Stimulated activated naive CD8-positive, alpha-beta T cell treated with anti-CD3 and anti-CD28 coated beads, Interleukin-15, Interleukin-2, amounts not matched to agents 100 U/mL and 50 U/mL, for 24 hours (primary cell): Measurements from ENCODE around the gene TMEM161A.
A peak's percentile ranks its signal among the peaks of the same experiment; 100 is the strongest.
"Not testable (repeated sequence)": the region's sequence is repeated elsewhere in the genome, so short reads cannot be mapped to it uniquely, and the experiment has no call there.

ENCODE experiments used
- ATAC-seq: fragments of 150-1000 bp; cut with Tn5 transposase; one replicate; pipeline ENCODE4 v1.10.0; 2021
- DNase-seq: peaks from one replicate; pipeline ENCODE4 v3.0.0; 2021

The TMEM161A gene

DNA sequence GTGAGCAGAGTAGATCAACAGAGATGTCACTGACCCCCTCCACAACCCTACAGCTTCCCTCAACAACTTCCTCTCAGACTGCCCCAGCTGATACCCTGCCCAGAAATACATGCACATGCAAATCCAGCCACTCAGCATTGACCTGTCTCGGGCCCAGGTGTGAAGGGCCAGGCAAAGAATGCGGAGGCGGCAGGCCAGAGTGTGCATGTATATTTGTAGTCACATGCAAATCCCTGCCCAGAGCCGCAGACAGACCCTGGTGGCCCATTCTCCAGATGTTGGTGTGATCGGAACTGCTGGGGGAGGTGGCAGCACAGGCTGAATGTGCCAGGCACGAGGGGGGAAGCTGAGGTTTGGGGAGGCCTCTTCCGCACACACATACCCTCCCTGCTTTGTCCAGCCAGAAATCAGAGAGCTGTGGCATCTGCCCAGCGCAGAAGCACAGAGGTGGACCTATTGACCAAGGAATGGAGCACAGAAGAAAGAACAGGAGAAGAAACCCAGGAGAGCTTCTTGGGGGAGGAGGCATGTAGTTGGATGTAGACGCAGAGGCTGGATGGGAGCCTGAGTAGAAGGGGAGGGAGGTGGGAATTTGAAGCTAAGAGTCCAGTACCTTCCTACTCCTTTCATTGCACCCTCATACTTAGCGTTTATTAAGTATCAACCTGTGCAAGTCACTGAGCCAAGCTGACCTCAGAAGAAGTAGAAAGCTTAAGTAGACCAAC lies 17.4 kb upstream of the TMEM161A start:
- ATAC-seq, result no peak
- no peak for DNase-seq

DNA sequence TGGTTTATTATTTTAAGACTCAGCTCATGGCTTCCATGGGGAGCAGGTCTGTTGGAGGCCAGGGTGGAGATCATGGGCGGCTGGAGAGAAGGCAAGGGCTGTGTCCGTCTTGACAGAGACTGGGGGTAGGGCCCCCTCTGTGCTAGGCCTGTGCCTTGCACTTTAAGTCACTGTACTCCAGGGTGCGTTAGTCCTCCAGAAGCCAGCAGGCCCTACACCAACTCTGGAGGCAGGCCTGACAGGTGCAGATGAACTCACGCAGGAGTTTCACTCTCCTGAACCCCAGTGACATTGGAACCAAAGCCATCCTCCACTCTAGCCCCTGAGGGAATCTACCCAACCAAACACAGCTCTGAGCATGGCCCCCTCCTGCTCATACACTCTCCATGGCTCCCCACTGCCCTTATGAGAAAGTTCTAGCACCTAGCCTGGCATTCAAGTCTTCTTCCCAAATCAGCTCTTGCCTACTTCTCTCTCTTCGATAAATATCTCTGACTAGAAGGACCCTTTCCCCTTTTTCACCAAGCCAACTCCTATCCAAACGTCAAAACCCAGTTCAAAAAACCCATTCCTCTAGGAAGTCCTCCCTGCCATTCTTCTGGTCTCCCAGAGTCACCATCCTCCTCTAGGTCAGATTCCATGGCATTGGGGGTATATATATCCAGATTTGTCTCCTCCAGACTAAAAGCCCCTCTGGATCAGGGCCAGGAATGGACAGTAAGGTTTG lies 16.7 kb upstream of the TMEM161A start:
- ATAC-seq, result no peak
- no peak for DNase-seq

DNA sequence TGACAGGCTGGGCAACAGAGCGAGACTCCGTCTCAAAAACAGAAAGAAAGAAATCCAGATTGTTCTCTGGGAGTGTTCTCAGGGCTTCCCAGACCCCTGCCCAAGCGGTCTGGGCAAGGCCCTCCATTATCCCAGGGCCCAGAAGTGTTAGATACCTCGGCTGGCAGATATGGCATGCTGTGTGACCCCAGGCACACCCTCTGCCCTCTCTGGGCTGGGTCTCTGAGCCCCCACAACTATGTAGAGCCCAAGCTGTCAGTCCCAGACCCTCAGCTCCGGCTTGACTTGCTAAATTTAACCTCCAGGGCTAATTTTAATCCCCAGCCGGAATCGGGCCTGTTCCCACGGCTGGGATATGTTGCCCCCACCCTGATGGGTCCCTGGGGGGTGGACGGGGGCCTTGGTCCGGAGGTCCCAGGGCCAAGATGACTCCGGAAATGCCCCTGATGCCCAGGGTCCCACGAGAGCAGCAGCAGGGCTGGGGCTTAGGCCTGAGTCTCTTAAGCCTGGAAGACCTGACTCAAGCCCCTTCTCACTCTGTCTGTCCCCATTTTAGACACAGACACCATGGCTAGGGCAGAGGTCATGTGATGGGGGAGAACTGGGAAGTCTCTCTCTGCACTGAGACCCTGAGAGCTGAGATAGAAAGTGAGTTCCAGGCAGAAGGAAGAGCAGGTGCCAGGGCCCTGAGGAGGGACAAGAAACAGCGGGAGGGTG lies 14.5 kb upstream of the TMEM161A start:
- DNase-seq, result no peak
- ATAC-seq, result no peak

DNA sequence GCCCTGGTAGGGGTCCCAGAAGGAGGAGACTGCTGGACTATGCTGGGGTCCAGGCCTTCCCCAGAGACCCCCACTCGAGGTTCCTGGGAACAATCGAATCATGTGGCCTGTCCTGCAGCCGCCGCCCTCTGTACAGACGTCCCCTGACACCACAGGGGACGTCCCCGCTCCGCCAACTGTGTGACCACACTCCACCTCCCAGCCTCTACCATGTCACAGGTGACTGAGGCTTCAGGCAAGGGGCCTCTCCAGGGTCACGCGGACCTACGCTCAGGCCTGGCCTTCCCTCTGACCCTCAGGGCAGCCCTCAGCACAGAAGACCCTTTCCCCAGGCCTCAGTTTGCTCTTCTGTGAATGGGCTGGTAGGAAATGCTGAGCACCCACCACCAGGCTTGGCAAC lies 13.1 kb upstream of the TMEM161A start:
- no peak for ATAC-seq
- no peak for DNase-seq

DNA sequence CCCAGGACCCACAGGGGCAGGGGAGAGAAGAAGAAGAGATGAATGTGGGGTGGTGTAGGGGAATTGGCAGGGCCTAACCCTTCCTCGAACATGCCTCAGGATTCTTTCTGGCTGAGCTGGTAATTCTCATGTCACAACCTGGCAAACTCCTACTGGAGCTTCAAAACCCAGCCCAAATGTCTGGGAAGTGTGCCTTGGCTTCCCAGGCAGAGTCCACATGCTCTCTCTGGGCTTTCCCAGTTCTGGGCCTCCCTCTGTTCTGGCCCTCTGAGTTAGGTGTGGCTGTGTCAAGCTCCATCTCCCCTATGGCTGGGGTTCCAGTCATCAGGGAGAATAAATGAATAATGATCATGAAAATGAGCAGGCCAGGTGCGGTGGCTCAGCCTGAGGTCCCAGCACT lies 11.2 kb upstream of the TMEM161A start:
- no peak for DNase-seq
- ATAC-seq, result no peak

DNA sequence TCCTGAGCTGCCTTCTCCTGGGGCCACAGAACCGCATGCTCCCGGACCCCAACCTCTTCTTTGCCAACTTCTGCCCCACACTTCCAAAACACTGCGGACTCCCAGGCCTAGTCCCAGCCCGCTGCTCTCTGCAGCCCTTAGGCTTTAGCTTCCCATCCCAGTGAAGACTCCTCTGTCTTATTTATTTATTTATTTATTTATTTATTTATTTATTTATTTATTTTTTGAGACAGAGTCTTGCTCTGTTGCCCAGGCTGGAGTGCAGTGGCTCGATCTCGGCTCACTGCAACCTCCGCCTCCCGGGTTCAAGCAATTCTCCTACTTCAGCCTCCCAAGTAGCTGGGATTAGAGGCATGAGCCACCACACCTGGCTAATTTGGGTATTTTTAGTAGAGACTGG lies 10.2 kb upstream of the TMEM161A start:
- not testable (repeated sequence) for ATAC-seq, DNase-seq

DNA sequence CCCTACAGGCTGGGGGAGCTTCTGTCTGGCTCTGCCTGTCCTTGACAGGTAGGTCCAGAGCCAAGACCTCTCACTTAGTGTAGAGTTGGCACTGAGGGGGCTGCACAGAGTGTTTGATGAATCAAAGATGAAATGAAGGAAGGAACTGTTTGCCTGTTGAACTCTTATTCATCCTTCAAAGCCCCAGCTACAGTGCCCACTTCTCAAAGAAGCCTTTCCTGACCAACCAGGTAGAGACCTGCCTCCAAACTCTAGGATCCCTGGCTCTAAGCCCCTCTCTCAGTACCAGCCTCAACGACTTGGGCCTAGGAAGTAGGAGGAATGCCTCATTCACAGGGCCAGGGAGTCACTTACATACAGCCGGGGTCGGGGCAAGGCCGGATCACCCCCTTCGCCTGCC lies 9.1 kb upstream of the TMEM161A start:
- DNase-seq (no peak), ATAC-seq (no peak)

DNA sequence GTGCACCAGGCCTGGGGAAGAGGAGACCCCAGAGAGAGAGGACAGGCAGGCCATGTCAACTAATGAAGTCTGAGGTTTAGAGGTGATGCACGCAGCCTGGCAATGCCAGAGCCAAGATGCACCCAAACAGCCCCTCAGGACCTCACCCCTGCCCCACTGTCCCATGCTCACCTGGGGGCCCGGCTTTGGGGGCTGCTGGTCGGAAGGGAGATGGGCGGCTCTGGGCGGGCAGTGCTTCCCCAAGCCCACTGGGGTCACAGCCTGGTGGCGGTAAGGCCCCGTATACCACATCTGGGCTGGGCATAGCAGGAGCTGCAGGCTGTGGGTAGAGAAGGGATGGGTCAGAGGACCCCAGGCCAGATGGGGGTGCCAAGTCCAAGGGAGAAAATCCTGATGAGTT lies 8.6 kb upstream of the TMEM161A start:
- DNase-seq (no peak), ATAC-seq (no peak)

DNA sequence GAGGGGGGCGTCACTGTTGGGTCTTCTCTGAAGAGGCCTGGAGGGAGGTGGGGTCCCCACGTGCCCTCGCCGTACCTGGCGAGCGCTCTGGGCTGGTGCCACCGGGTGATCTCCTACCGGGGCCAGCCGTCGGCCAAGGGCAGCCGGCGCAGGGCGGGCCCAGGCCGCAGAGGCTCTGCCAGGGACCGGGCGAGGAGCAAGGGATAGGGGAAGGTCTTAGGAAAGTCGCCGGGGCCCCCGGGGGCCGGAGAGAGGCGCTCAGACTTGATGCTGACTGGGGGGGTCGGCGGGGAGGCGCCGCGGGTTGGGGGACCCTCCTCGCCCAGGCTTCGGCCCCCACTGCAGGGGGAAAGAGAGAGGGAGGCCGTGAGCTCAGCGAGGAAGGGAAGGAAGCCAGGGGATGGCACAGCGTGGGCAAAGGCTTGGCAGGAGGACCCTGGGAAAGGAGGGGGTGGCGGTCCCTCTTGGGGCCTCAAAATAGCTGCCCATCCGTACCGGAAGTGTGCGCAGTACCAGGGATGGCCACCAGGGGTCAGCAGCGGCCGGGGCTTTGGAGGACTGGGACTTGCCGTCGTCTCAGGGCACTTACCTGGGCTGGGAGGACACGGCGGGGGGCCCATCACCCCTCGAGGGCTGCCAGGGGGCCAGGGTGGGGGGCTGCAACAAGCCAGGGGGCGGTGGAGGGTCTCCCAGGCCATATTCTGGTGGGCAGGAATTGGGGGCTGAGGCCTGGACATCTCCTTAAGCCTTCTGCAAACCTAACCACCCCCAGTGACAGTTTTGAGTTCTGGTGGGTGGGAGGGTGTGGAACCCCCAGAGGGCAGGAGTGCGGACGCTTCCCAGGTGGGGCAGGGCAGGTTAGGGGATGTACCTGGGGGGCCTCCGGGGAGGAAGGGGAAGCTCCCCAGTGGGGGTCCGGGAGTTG lies 7.7 kb upstream of the TMEM161A start:
- DNase-seq, result peak; percentile 92
- peak; percentile 78 for ATAC-seq

DNA sequence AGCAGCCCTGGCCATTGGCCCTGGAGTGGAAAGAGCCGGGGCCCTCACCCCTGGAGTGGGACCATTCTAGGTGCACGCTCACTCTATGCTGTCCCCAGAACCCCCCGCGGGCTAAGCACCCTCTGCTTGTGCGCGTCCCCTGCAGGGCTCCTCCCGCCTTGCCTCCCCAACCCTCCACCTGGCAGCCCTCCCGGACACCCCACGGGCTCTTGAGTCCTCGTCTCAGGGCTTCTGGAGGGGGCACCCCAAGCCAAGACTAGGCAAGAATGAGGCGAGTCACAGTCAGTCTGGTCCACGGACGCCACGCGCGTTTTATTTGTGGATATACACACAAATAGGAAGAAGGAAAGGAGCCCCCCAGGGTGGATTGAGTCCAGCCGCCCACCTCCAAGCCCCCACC lies 7.0 kb upstream of the TMEM161A start:
- no peak for ATAC-seq
- no peak for DNase-seq

DNA sequence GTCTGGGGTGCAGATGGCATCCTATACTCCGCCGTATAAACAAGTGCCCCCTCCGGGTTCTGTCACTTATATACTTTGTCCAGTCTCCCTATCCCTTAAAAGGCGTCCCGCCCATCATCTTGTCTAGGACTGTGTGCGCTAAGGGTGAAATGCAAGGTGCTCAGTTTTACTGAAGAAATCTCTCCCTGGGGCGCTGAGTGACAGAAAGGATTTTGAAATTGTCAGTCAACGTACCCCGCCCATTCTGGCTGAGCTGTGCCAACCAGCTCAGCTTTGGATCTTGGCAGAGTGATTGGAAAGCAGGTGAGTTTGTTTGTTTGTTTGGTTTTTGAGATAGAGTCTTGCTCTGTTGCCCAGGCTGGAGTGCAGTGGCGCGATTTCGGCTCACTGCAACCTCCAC lies 4.1 kb upstream of the TMEM161A start:
- DNase-seq, result no peak
- no peak for ATAC-seq

DNA sequence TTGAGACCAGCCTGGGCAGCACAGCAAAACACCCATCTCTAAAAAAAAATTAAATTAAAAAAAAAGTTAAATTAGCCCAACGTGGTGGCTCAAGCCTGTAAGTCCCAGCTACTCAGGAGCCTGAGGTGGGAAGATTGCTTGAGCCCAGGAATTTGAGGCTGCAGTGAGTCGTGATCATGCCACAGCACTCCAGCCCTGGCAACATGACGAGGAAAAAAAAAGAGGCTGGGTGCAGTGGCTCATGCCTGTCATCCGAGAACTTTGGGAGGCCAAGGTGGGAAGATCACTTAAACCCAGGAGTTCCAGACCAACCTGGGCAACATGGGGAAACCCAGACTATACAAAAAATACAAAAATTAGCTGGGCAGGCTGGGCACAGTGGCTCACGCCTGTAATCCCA lies 2.2 kb upstream of the TMEM161A start:
- no peak for DNase-seq
- no peak for ATAC-seq

DNA sequence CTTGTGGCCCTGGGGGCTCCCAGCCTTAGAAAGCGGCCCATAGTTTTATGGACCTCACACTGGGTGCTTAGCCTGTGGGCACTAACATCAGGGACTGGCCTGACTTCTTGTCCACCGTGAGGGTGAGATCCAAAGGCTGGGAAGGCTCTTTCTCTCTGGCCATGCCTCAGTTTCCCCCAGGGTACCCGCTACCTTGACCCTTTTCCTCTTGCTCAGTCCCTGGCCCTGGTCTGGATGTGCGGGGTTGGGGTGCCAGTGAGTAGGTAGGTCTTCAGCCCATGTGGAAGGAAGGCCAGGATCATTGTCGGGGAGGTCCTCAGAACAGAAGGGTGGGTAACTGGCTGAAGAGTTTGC lies 1.6 kb upstream of the TMEM161A start:
- ATAC-seq (no peak), DNase-seq (no peak)

DNA sequence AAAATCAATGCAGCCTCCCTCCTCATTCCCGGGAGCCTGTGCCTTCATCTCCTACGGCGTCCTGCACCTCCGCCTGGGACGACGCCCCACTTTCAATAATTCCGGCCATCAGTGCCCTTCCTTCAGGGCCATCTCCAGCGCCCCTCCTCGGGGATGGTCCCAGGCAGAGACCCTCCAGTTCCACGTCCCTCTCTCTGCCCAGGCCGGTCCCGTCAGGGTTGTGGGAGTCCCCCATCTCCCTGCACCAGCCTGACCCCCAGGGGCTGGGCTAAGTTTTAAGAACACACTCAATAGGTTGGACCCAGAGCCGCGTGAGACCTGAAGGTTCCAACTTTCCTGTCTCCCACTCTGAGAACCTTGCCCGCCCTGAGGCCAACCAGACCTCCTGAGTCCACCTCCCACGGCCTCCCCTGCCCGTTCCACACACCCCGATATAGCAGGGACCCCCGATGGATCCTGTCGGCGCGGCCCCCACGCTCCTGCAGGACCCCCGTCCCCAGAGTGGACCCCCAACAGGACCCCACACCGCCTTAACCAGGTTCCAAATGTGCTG lies 646 bp downstream of the TMEM161A start:
- ATAC-seq, result no peak
- DNase-seq, result peak; percentile 22

DNA sequence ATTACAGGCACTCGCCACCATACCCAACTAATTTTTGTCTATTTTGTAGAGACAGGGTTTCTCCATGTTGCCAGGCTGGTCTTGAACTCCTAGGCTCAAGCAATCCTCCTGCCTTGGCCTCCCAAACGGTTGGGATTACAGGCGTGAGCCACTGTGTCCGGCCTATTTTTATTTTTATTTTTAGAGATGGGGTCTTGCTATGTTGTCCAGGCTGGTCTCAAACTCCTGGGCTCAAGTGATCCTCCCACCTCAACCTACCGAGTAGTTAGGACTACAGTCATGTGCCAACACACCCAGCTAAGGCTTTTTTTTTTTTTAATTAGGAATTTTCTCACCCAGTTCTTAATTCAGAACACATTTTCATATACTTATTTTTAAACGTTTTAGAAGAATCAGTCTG lies 2.6 kb downstream of the TMEM161A start:
- not testable (repeated sequence) for DNase-seq, ATAC-seq

DNA sequence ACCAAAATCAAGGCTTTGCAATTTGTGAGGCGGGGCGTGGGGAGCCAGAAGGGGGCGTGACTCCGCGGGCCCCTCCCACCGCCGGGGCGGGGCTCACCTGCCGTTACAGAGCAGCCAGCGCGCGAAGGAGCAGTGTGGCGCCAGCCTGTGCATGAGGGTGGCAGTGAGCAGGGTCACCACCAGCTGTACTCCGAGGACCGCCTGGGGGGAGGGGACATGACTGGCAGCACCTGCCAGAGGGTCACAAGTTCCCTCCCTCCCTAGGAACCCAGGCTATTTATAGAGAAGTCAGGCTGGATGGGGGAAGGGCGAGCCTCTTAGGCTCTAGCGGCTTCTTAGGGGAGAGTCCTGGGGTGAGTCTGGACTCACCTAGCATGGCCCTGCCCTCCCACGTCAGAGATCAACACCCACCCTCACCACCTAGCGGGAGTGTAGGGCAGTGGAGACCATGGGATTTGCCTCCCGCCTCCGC lies 3.6 kb downstream of the TMEM161A start:
- no peak for ATAC-seq
- peak; percentile 55 for DNase-seq

DNA sequence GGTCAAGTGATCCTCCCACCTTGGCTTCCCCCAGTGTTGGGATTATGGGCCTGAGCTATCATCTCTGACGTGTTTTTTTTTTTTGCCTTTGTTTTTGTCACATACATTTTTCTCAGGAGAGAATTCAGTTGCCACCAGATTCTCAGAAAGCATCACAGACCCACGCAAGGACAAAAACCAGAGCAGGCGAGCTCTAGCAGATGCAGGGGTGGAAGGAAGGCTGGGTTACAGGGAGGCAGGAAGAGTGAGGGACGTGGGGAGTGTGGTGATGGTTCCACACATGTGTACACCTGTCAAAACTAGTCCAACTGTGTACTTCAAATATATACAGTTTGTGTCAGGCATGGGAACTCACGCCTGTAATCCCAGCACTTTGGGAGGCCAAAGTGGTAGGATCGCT lies 4.3 kb downstream of the TMEM161A start:
- DNase-seq (no peak), ATAC-seq (no peak)

DNA sequence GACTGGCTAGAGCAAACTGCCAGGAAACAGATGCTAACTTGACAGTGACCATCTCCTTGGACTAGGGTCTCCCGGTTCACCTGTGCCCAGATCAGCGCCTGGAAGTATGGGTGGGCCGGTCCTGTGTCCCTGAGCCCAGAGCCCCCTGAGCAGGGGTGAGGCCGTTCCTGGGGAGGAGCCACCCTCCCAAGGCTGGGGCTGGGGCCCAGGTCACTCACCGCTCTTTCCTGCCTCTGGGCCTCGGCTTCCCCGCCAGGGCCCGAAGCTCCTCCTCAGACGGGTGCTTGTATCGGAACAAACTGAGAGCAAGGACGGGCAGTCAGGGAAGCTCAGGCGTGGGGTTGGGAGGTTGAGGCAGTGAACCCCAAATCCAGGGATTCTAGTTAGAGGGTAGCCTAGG lies 5.4 kb downstream of the TMEM161A start:
- ATAC-seq (no peak), DNase-seq (no peak)

DNA sequence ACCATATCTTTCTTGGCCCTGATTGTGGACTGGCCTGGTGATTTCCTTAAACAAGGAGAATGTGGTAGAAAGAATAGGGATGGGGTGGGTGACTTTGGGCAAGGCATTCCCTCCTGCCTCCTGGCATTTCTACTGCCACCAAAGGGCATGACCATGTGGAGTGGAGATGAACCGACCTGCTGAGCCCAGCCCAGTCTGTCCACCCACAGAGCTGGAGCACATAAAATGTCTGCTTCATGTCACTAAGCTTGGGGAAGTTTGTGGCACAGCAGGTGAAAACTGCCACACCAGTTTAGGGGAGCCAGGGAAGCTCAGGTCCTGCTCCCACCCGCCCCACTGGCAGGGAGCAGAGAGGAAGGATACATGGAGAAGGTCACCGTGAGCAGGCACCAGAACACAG lies 6.3 kb downstream of the TMEM161A start:
- DNase-seq (no peak), ATAC-seq (no peak)

DNA sequence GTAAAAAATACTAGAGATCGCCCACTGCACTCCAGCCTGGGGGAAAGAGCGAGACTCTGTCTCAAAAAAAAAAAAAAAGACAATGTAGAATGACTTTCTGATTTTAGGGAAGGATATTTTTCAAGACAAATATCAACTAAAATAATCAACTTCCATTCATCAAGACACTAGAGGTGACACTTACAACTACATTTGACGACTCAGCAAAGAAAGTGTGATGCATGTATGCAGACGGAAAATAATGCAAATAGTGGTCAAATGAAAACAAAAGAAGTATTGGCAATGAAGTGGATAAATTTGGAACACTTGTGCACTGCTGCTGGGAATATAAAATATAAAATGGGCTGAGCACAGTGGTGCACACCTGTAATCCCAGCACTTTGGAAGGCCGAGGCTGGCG lies 12.2 kb downstream of the TMEM161A start:
- no peak for ATAC-seq
- no peak for DNase-seq

DNA sequence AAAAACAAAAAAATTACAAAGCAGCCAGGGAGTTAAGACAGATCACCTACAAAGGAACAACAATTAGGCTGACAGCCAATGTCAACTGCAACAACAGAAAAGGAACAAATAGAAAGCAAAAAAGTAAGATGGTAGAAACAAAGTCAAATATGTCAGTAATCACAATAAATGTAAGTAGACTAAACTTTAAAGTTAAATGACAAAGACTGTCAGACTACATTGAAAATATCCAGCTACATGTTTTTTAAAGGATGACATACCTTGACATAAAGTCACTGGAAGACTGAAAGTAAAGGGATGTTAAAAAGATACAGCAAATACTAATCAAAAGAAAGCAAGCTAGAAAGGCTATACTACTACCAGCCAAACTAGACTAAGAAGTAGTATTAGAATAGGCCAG lies 14.9 kb downstream of the TMEM161A start:
- ATAC-seq (no peak), DNase-seq (no peak)

DNA sequence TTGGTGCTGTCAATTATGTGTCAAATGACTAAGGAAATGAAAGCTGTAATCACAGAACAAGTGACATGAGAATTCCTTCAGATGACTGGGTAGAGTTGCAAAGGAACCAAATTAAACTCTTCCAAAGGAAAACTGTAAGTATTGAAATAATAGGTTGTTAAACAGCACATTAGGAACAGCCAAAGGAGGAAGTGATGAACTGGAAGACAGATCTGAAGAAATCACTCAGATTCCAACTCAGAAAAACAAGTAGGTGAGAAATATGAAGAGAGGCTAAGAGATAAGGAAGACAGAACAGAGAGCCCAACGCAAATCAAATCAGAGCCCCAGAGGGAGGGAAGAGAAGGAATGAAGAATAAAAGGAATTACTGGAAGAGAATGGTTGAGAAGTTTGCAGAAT lies 15.4 kb downstream of the TMEM161A start:
- ATAC-seq, result no peak
- no peak for DNase-seq
